HEK293 (cell line): ENCODE measurements around the gene ABCC9.

Experiments used
- CTCF ChIA-PET: fragments of 350-600 bp; formaldehyde crosslinking; extraction: SDS; loops from one replicate; lab custom pipeline; 2021; ENCODE audit warnings: antibody characterized with exemption; lab: Yijun Ruan, JAX
- POLR2A ChIA-PET: fragments of 300-600 bp; formaldehyde crosslinking; extraction: SDS; loops from one replicate; lab custom pipeline; 2020; ENCODE audit warnings: antibody characterized with exemption, inconsistent platforms; lab: Yijun Ruan, JAX
- H3K27ac ChIP-seq: fragments of 200-500 bp; sonication (Bioruptor generic); 2 replicates; pipeline ENCODE4 v1.5.1; 2014; ENCODE audit warnings: low read depth, low read length, control low read depth, inconsistent platforms; ENCODE audit errors: extremely low read depth
- H3K36me3 ChIP-seq, 2 experiments: fragments of 200-500 bp in 1 of 2; sonication (Bioruptor generic) in 1 of 2; 1 replicate in 1 of 2; 2 replicates in 1 of 2; pipeline ENCODE4 v1.5.1; 2014 to 2017; ENCODE audit warnings: inconsistent platforms in 2 of 2, low read length in 2 of 2; ENCODE audit not compliant: control insufficient read depth in 2 of 2, insufficient read depth in 1 of 2
- H3K4me1 ChIP-seq: fragments of 200-500 bp; sonication (Bioruptor generic); 2 replicates; pipeline ENCODE4 v1.5.1; 2014; ENCODE audit warnings: mild to moderate bottlenecking, low read length, inconsistent platforms; ENCODE audit not compliant: control insufficient read depth, insufficient read depth
- H3K4me3 ChIP-seq: 2 replicates; pipeline ENCODE4 v1.5.1; 2011; ENCODE audit warnings: low read depth, mild to moderate bottlenecking, control low read depth, low read length, moderate library complexity
- H3K9me3 ChIP-seq: fragments of 200-500 bp; sonication (Bioruptor generic); 2 replicates; pipeline ENCODE4 v1.5.1; 2014; ENCODE audit warnings: low read depth, low read length, inconsistent platforms; ENCODE audit not compliant: control insufficient read depth, insufficient read depth
- MZF1 ChIP-seq: fragments of 450-650 bp; formaldehyde crosslinking; IDR thresholded peaks from 2 replicates; pipeline ENCODE4 v1.5.1; 2017; ENCODE audit warnings: missing biosample characterization, missing genetic modification characterization, borderline replicate concordance
- OSR2 ChIP-seq: fragments of 450-650 bp; formaldehyde crosslinking; IDR thresholded peaks from 2 replicates; pipeline ENCODE4 v1.5.1; 2016; ENCODE audit warnings: missing biosample characterization, missing genetic modification characterization
- PATZ1 ChIP-seq: fragments of 450-650 bp; formaldehyde crosslinking; IDR thresholded peaks from 2 replicates; pipeline ENCODE4 v1.5.1; 2016; ENCODE audit warnings: missing biosample characterization, missing genetic modification characterization
- SP2 ChIP-seq: fragments of 450-650 bp; formaldehyde crosslinking; IDR thresholded peaks from 2 replicates; pipeline ENCODE4 v1.5.1; 2016; ENCODE audit warnings: missing biosample characterization, missing genetic modification characterization
- SP3 ChIP-seq: fragments of 450-650 bp; formaldehyde crosslinking; IDR thresholded peaks from 2 replicates; pipeline ENCODE4 v1.5.1; 2016; ENCODE audit warnings: missing biosample characterization, missing genetic modification characterization
- WT1 ChIP-seq: fragments of 450-650 bp; formaldehyde crosslinking; IDR thresholded peaks from 2 replicates; pipeline ENCODE4 v1.5.1; 2016; ENCODE audit warnings: missing biosample characterization, missing genetic modification characterization
- ZBTB11 ChIP-seq: fragments of 450-650 bp; formaldehyde crosslinking; conservative IDR thresholded peaks from 2 replicates; pipeline ENCODE4 v1.5.1; 2016; ENCODE audit warnings: low read depth, missing biosample characterization, missing genetic modification characterization
- ZBTB48 ChIP-seq: fragments of 450-650 bp; formaldehyde crosslinking; IDR thresholded peaks from 2 replicates; pipeline ENCODE4 v1.5.1; 2016; ENCODE audit warnings: missing biosample characterization, missing genetic modification characterization
- ZNF2 ChIP-seq: fragments of 450-650 bp; formaldehyde crosslinking; IDR thresholded peaks from 2 replicates; pipeline ENCODE4 v1.5.1; 2016; ENCODE audit warnings: missing biosample characterization, missing genetic modification characterization
- ZNF341 ChIP-seq: fragments of 450-650 bp; formaldehyde crosslinking; IDR thresholded peaks from 2 replicates; pipeline ENCODE4; 2016; ENCODE audit warnings: low read depth, missing biosample characterization, missing genetic modification characterization
- ZNF394 ChIP-seq: fragments of 450-650 bp; formaldehyde crosslinking; IDR thresholded peaks from 2 replicates; pipeline ENCODE4 v1.5.1; 2016; ENCODE audit warnings: missing biosample characterization, missing genetic modification characterization, mild to moderate bottlenecking, moderate library complexity, borderline replicate concordance
- ZNF660 ChIP-seq: fragments of 450-650 bp; IDR thresholded peaks from 2 replicates; pipeline ENCODE4 v1.5.1; 2018; ENCODE audit warnings: missing biosample characterization, mild to moderate bottlenecking, missing genetic modification characterization
- ZNF664 ChIP-seq: fragments of 450-650 bp; formaldehyde crosslinking; IDR thresholded peaks from 2 replicates; pipeline ENCODE4 v1.5.1; 2016; ENCODE audit warnings: missing biosample characterization, missing genetic modification characterization
- ZNF76 ChIP-seq: fragments of 450-650 bp; formaldehyde crosslinking; IDR thresholded peaks from 2 replicates; pipeline ENCODE4; 2016; ENCODE audit warnings: low read depth, missing biosample characterization, missing genetic modification characterization, borderline replicate concordance
- ZNF791 ChIP-seq: fragments of 450-650 bp; formaldehyde crosslinking; IDR thresholded peaks from 2 replicates; pipeline ENCODE4 v1.5.1; 2016; ENCODE audit warnings: missing biosample characterization, missing genetic modification characterization
- ZNF843 ChIP-seq: fragments of 450-650 bp; formaldehyde crosslinking; IDR thresholded peaks from 2 replicates; pipeline ENCODE4 v1.5.1; 2016; ENCODE audit warnings: missing biosample characterization, missing genetic modification characterization
- TF ChIP-seq, protein P1 (sequence below): fragments of 450-650 bp; formaldehyde crosslinking; IDR thresholded peaks from 2 replicates; pipeline ENCODE4 v1.5.1; 2016; ENCODE audit warnings: missing biosample characterization, missing genetic modification characterization
- TF ChIP-seq, protein P2 (sequence below): fragments of 450-650 bp; formaldehyde crosslinking; IDR thresholded peaks from 2 replicates; pipeline ENCODE4 v1.5.1; 2016; ENCODE audit warnings: missing biosample characterization, missing genetic modification characterization
- TF ChIP-seq, protein P3 (sequence below): fragments of 450-650 bp; formaldehyde crosslinking; IDR thresholded peaks from 2 replicates; pipeline ENCODE4 v1.5.1; 2016; ENCODE audit warnings: missing biosample characterization, missing genetic modification characterization, low read depth
- TF ChIP-seq, protein P4 (sequence below): fragments of 450-650 bp; formaldehyde crosslinking; IDR thresholded peaks from 2 replicates; pipeline ENCODE4 v1.5.1; 2016; ENCODE audit warnings: missing biosample characterization, missing genetic modification characterization

Gene ABCC9

GRCh38 chr12:21774358-21775132 lies 166.7 kb downstream of the ABCC9 start, which contains the start of gene KCNJ8:
TSS of gene KCNJ8 (minus strand) at chr12:21774706. CDS start at chr12:21773616, 1,090 bp downstream.
- CTCF ChIA-PET, result interaction anchor here (0.9 kb wide), 1 partner anchor 215 kb away, joined by 3 read pairs; no protein-coding TSS in a partner anchor
- POLR2A ChIA-PET, result interaction anchor here (0.7 to 1.0 kb wide), 3 partner anchors 12 to 281 kb away, joined by 3 to 9 read pairs (median 4); no protein-coding TSS in a partner anchor
- H3K9me3 ChIP-seq, result no peaks in the 10 kb centered on the region
- H3K27ac ChIP-seq, result peak within 1 kb of the TSS; percentile 83; the same call in 1 of the 2 replicates
- H3K4me1 ChIP-seq, result peaks cover 5% of the 10 kb centered on the region
- peak within 1 kb of the TSS; percentile 62 for H3K4me3 ChIP-seq
- H3K36me3 ChIP-seq, result peaks cover 4 to 28% of the 10 kb centered on the region in 2 experiments; a peak in 2 of 3 replicates
- peak; percentile 95 for TF ChIP-seq ZNF341 (tag by site-specific recombination)
- peak; percentile 70 for TF ChIP-seq PATZ1 (tag by site-specific recombination)
- 0 out of 2 replicates have a peak, but pooled peaks have one; percentile 45 for TF ChIP-seq ZNF2 (tag by site-specific recombination)
- peak; percentile 55; the same call in 1 of the 2 replicates for TF ChIP-seq WT1 (tag by site-specific recombination)
- peak; percentile 65 for TF ChIP-seq SP2 (tag by site-specific recombination)
- peak; percentile 64; the same call in 1 of the 2 replicates for TF ChIP-seq ZNF394 (tag by site-specific recombination)
- 0 out of 2 replicates have a peak, but pooled peaks have one; percentile 18 for TF ChIP-seq ZNF660 (tag by site-specific recombination)
- no peak for TF ChIP-seq ZNF843
- TF ChIP-seq, protein P1, sequence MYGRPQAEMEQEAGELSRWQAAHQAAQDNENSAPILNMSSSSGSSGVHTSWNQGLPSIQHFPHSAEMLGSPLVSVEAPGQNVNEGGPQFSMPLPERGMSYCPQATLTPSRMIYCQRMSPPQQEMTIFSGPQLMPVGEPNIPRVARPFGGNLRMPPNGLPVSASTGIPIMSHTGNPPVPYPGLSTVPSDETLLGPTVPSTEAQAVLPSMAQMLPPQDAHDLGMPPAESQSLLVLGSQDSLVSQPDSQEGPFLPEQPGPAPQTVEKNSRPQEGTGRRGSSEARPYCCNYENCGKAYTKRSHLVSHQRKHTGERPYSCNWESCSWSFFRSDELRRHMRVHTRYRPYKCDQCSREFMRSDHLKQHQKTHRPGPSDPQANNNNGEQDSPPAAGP (tag by site-specific recombination), result peak; percentile 26; the same call in 1 of the 2 replicates
- TF ChIP-seq ZNF76 (tag by site-specific recombination), result 0 out of 2 replicates have a peak, but pooled peaks have one; percentile 22
- 0 out of 2 replicates have a peak, but pooled peaks have one; percentile 13 for TF ChIP-seq MZF1 (tag by site-specific recombination)
- TF ChIP-seq ZNF791, result no peak
- TF ChIP-seq ZNF664, result no peak
- TF ChIP-seq, protein P2, sequence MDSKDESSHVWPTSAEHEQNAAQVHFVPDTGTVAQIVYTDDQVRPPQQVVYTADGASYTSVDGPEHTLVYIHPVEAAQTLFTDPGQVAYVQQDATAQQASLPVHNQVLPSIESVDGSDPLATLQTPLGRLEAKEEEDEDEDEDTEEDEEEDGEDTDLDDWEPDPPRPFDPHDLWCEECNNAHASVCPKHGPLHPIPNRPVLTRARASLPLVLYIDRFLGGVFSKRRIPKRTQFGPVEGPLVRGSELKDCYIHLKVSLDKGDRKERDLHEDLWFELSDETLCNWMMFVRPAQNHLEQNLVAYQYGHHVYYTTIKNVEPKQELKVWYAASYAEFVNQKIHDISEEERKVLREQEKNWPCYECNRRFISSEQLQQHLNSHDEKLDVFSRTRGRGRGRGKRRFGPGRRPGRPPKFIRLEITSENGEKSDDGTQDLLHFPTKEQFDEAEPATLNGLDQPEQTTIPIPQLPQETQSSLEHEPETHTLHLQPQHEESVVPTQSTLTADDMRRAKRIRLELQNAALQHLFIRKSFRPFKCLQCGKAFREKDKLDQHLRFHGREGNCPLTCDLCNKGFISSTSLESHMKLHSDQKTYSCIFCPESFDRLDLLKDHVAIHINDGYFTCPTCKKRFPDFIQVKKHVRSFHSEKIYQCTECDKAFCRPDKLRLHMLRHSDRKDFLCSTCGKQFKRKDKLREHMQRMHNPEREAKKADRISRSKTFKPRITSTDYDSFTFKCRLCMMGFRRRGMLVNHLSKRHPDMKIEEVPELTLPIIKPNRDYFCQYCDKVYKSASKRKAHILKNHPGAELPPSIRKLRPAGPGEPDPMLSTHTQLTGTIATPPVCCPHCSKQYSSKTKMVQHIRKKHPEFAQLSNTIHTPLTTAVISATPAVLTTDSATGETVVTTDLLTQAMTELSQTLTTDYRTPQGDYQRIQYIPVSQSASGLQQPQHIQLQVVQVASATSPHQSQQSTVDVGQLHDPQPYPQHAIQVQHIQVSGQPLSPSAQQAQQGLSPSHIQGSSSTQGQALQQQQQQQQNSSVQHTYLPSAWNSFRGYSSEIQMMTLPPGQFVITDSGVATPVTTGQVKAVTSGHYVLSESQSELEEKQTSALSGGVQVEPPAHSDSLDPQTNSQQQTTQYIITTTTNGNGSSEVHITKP (tag by site-specific recombination), result peak; percentile 35; the same call in 1 of the 2 replicates
- peak; percentile 28; the same call in 1 of the 2 replicates for TF ChIP-seq ZBTB11
- peak; percentile 52; the same call in 1 of the 2 replicates for TF ChIP-seq SP3
- TF ChIP-seq, protein P3, sequence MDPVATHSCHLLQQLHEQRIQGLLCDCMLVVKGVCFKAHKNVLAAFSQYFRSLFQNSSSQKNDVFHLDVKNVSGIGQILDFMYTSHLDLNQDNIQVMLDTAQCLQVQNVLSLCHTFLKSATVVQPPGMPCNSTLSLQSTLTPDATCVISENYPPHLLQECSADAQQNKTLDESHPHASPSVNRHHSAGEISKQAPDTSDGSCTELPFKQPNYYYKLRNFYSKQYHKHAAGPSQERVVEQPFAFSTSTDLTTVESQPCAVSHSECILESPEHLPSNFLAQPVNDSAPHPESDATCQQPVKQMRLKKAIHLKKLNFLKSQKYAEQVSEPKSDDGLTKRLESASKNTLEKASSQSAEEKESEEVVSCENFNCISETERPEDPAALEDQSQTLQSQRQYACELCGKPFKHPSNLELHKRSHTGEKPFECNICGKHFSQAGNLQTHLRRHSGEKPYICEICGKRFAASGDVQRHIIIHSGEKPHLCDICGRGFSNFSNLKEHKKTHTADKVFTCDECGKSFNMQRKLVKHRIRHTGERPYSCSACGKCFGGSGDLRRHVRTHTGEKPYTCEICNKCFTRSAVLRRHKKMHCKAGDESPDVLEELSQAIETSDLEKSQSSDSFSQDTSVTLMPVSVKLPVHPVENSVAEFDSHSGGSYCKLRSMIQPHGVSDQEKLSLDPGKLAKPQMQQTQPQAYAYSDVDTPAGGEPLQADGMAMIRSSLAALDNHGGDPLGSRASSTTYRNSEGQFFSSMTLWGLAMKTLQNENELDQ (tag by site-specific recombination), result no peak
- TF ChIP-seq OSR2 (tag by site-specific recombination), result peak; percentile 80
- TF ChIP-seq, protein P4, sequence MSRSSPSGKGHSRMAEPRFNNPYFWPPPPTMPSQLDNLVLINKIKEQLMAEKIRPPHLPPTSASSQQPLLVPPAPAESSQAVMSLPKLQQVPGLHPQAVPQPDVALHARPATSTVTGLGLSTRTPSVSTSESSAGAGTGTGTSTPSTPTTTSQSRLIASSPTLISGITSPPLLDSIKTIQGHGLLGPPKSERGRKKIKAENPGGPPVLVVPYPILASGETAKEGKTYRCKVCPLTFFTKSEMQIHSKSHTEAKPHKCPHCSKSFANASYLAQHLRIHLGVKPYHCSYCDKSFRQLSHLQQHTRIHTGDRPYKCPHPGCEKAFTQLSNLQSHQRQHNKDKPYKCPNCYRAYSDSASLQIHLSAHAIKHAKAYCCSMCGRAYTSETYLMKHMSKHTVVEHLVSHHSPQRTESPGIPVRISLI, result peak; percentile 56; the same call in 1 of the 2 replicates
- TF ChIP-seq ZBTB48, result peak; percentile 44
